Suprapubic skin (tissue), 4 donors: ENCODE measurements around the gene ENO1.

ENCODE experiments used
- CTCF ChIP-seq, 2 donors: fragments of 200-600 bp in 1 of 2; fragments of 450-650 bp in 1 of 2; sonication (generic) in 1 of 2; IDR thresholded peaks; one replicate each; pipeline ENCODE4 v1.5.1; 2016 to 2019; ENCODE audit warnings: antibody characterized with exemption in 2 of 2, mild to moderate bottlenecking in 1 of 2, moderate library complexity in 1 of 2
- POLR2A ChIP-seq, 2 donors: fragments of 450-650 bp; IDR thresholded peaks; one replicate each; pipeline ENCODE4 v1.6.1; 2017; ENCODE audit warnings: antibody characterized with exemption in 2 of 2, mild to moderate bottlenecking in 2 of 2, moderate library complexity in 2 of 2
- POLR2AphosphoS5 ChIP-seq, 3 donors: sonication (generic); formaldehyde crosslinking; IDR thresholded peaks; one replicate each; pipeline ENCODE4 v1.6.1; 2017; ENCODE audit warnings: antibody characterized with exemption in 3 of 3

- TF ChIP-seq POLR2AphosphoS5 (IDR thresholded peaks at IDR 0.05) (no peak), POLR2A (IDR thresholded peaks at IDR 0.05) (no peak), CTCF (IDR thresholded peaks at IDR 0.05) (no peak)
Observed at GRCh38 chr1:8864713-8865344, 13.7 kb downstream of the ENO1 start.
